Activated CD8-positive, alpha-beta memory T cell treated with anti-CD3 and anti-CD28 coated beads, Interleukin-2, amount 50 U/mL, for 24 hours (primary cell): ENCODE data around the gene PAQR6.

ENCODE experiments used
- DNase-seq: peaks from one replicate; pipeline ENCODE4 v3.0.0-alpha.2; 2020; ENCODE audit errors: extremely low read depth

The PAQR6 gene

GRCh38 chr1:156195853-156196252 lies 52.0 kb downstream of the PAQR6 start:
- no peak for DNase-seq

- DNase-seq: no peak
Observed at GRCh38 chr1:156194300-156194652, 53.6 kb downstream of the PAQR6 start.

- DNase-seq: peak; percentile 91
Observed at GRCh38 chr1:156193488-156194299, 54.2 kb downstream of the PAQR6 start, which contains the start of gene SLC25A44. TSS of gene SLC25A44 (plus strand) at chr1:156194104. CDS start at chr1:156199848, 5,744 bp downstream.
